Activated effector memory CD4-positive, alpha-beta T cell treated with Interleukin-2 at 50 U/mL for 16 hours (primary cell): ENCODE data around the gene SLF1.

Source experiments
- DNase-seq: peaks from one replicate; pipeline ENCODE4 v3.0.0-alpha.2; 2020

Gene SLF1

GRCh38 chr5:94725142-94725541 is 106.7 kb downstream of the SLF1 start:
- DNase-seq = no peak

- no peak for DNase-seq
Measured at GRCh38 chr5:94731471-94731870, 113.0 kb downstream of the SLF1 start.

- DNase-seq = no peak
Measured at GRCh38 chr5:94736498-94736897, 118.0 kb downstream of the SLF1 start.

- DNase-seq = no peak
Measured at GRCh38 chr5:94740286-94740685, 121.8 kb downstream of the SLF1 start.

- no peak for DNase-seq
Measured at GRCh38 chr5:94742852-94743251, 124.4 kb downstream of the SLF1 start.

- DNase-seq = no peak
Measured at GRCh38 chr5:94744906-94745305, 126.4 kb downstream of the SLF1 start.

GRCh38 chr5:94745786-94746730 is 127.6 kb downstream of the SLF1 start:
- DNase-seq = no peak

- DNase-seq = no peak
Measured at GRCh38 chr5:94746731-94747124, 128.3 kb downstream of the SLF1 start.
